ENCODE results near the gene SLAMF7.

DNA sequence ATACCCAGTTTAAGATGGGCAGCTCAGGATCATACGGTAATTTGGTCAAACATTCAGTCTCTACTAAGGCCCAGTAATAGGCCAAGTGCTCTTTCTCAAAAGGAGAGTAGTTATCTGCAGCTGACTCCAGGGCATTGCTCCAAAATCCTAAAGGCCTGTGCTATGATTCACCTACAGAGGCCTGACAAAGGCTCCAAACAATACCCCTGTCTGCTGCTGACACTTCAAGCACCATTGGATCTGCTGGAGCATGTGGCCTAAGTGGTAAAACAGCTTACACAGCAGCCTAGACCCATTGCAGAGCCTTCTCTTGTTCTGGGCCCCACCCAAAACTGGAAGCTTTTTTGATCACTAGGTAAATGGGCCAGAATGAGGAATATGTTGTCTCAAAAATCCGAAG lies 22.8 kb downstream of the SLAMF7 start:
- TF ChIP-seq CTCF (CRISPR knock-in tag; IDR thresholded peaks at IDR 0.05) (no peak), BHLHE40 (IDR thresholded peaks at IDR 0.05; ENCODE audit: low read length) (no peak), ZNF513 (CRISPR knock-in tag; conservative IDR thresholded peaks at IDR 0.05) (no peak), ZNF879 (CRISPR knock-in tag; IDR thresholded peaks at IDR 0.05) (no peak), JUNB (CRISPR knock-in tag; IDR thresholded peaks at IDR 0.05; ENCODE audit: borderline replicate concordance) (no peak), GATA4 (IDR thresholded peaks at IDR 0.05; ENCODE audit: borderline replicate concordance, low read depth) (no peak), ZNF816 (CRISPR knock-in tag; IDR thresholded peaks at IDR 0.05; ENCODE audit: borderline replicate concordance) (no peak), ZBTB21 (CRISPR knock-in tag; IDR thresholded peaks at IDR 0.05) (no peak), HBP1 (CRISPR knock-in tag; IDR thresholded peaks at IDR 0.05; ENCODE audit: low read depth) (no peak)
